Measurements from ENCODE around the gene TNS1. TPM values are rescaled to one million over a fixed set of nuclear protein-coding genes. Genes with fewer than 3 reads are reported as not detected.

TNS1 gene
- polyA plus RNA-seq, 3 donors = 0.26 to 1.6 (median 1.5) TPM

- peaks cover 0 to 21% of the 10 kb centered on the region in 2 donors for H3K36me3 ChIP-seq (replicated peaks in 1 of 2; ENCODE audit: control insufficient read depth in 1 of 2, insufficient read depth in 2 of 2, low read length in 2 of 2)
- no peak overlapping the region for H3K9ac ChIP-seq (ENCODE audit: insufficient read depth, low read length, poor library complexity, severe bottlenecking)
- WGBS (ENCODE audit: insufficient coverage) = no CpG with 5 or more reads among the region's 1 CpG
- H3K4me3 Mint-ChIP-seq = no peak overlapping the region
- H3K9me3 ChIP-seq (replicated peaks in 1 of 2; ENCODE audit: control insufficient read depth in 1 of 2, insufficient read depth in 1 of 2, low read length in 2 of 2) = peaks cover 21% of the 10 kb centered on the region in 2 donors
- DNase-seq = no peak
- no peak overlapping the region for H3K27ac ChIP-seq (ENCODE audit: low read depth in 1 of 2, low read length in 2 of 2)
- H3K27ac Mint-ChIP-seq = no peak overlapping the region
- intact Hi-C loops (cut with micrococcal nuclease) = loop anchor here (5.0 to 10.0 kb wide), 2 partner anchors 50 to 52 kb away; no protein-coding TSS in a partner anchor
- no peak overlapping the region for H2AFZ ChIP-seq (ENCODE audit: insufficient read depth, low read depth, low read length, poor library complexity, severe bottlenecking)
- peaks cover 12% of the 10 kb centered on the region for H3K4me1 Mint-ChIP-seq
- no peaks in the 10 kb centered on the region for H3K79me2 ChIP-seq (ENCODE audit: insufficient read depth, low read length)
- TF ChIP-seq, protein P1, sequence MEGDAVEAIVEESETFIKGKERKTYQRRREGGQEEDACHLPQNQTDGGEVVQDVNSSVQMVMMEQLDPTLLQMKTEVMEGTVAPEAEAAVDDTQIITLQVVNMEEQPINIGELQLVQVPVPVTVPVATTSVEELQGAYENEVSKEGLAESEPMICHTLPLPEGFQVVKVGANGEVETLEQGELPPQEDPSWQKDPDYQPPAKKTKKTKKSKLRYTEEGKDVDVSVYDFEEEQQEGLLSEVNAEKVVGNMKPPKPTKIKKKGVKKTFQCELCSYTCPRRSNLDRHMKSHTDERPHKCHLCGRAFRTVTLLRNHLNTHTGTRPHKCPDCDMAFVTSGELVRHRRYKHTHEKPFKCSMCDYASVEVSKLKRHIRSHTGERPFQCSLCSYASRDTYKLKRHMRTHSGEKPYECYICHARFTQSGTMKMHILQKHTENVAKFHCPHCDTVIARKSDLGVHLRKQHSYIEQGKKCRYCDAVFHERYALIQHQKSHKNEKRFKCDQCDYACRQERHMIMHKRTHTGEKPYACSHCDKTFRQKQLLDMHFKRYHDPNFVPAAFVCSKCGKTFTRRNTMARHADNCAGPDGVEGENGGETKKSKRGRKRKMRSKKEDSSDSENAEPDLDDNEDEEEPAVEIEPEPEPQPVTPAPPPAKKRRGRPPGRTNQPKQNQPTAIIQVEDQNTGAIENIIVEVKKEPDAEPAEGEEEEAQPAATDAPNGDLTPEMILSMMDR (IDR thresholded peaks at IDR 0.05) = no peak
- peaks cover 5 to 13% of the 10 kb centered on the region in 2 donors for H3K4me1 ChIP-seq (ENCODE audit: control insufficient read depth in 1 of 2, insufficient read depth in 2 of 2, low read length in 2 of 2)
- H4K20me1 ChIP-seq (ENCODE audit: insufficient read depth, low read length) = no peaks in the 10 kb centered on the region
- H3K4me3 ChIP-seq (replicated peaks in 1 of 3; ENCODE audit: low read depth in 2 of 3, low read length in 3 of 3) = no peak overlapping the region
- no peak overlapping the region for H3K4me2 ChIP-seq (replicated peaks; ENCODE audit: extremely low read depth, low read length, poor library complexity, severe bottlenecking)
- H3K27me3 ChIP-seq (ENCODE audit: control insufficient read depth in 2 of 2, insufficient read depth in 2 of 2, low read length in 2 of 2) = peaks cover 0 to 9% of the 10 kb centered on the region in 2 donors
- H3K9me3 Mint-ChIP-seq = peaks cover 0 to 10% (median 0%) of the 10 kb centered on the region in 7 donors
- H3K27me3 Mint-ChIP-seq (ENCODE audit: low read depth in 3 of 3) = peaks cover 9 to 31% (median 13%) of the 10 kb centered on the region in 3 donors
- H3K36me3 Mint-ChIP-seq = peaks cover 14 to 21% of the 10 kb centered on the region in 2 donors
Observed at GRCh38 chr2:217844696-217845095, 158.1 kb downstream of the TNS1 start.

GRCh38 chr2:217843324-217843723 lies 159.5 kb downstream of the TNS1 start:
- 100% methylated on average over 1 of the region's 1 CpG for WGBS (ENCODE audit: insufficient coverage)
- H3K36me3 ChIP-seq (replicated peaks in 1 of 2; ENCODE audit: control insufficient read depth in 1 of 2, insufficient read depth in 2 of 2, low read length in 2 of 2) = peaks cover 0 to 21% of the 10 kb centered on the region in 2 donors

More at GRCh38 chr2:217843324-217843723, 159.5 kb downstream of the TNS1 start:
- H3K79me2 ChIP-seq (ENCODE audit: insufficient read depth, low read length) = no peaks in the 10 kb centered on the region
- TF ChIP-seq, protein P1 (IDR thresholded peaks at IDR 0.05) = no peak
- Mint-ChIP-seq H3K27me3 (ENCODE audit: low read depth in 3 of 3) (peaks cover 2 to 17% (median 2%) of the 10 kb centered on the region in 3 donors), H3K4me1 (peaks cover 8% of the 10 kb centered on the region), H3K27ac (no peak overlapping the region), H3K36me3 (peaks cover 8 to 12% of the 10 kb centered on the region in 2 donors), H3K9me3 (peaks cover 0 to 8% (median 0%) of the 10 kb centered on the region in 7 donors), H3K4me3 (no peak overlapping the region)
- no peaks in the 10 kb centered on the region for H4K20me1 ChIP-seq (ENCODE audit: insufficient read depth, low read length)
- H3K9me3 ChIP-seq (replicated peaks in 1 of 2; ENCODE audit: control insufficient read depth in 1 of 2, insufficient read depth in 1 of 2, low read length in 2 of 2) = peaks cover 21% of the 10 kb centered on the region in 2 donors
- no peak overlapping the region for H3K27ac ChIP-seq (ENCODE audit: low read depth in 1 of 2, low read length in 2 of 2)
- peaks cover 5 to 11% of the 10 kb centered on the region in 2 donors for H3K4me1 ChIP-seq (ENCODE audit: control insufficient read depth in 1 of 2, insufficient read depth in 2 of 2, low read length in 2 of 2)
- H3K4me3 ChIP-seq (replicated peaks in 1 of 3; ENCODE audit: low read depth in 2 of 3, low read length in 3 of 3) = no peak overlapping the region
- H3K9ac ChIP-seq (ENCODE audit: insufficient read depth, low read length, poor library complexity, severe bottlenecking) = no peak overlapping the region
- no peak for DNase-seq
- H2AFZ ChIP-seq (ENCODE audit: insufficient read depth, low read depth, low read length, poor library complexity, severe bottlenecking) = no peak overlapping the region
- no peak overlapping the region for H3K4me2 ChIP-seq (replicated peaks; ENCODE audit: extremely low read depth, low read length, poor library complexity, severe bottlenecking)
- intact Hi-C loops (cut with micrococcal nuclease) = loop anchor here (5.0 to 10.0 kb wide), 2 partner anchors 49 to 51 kb away; no protein-coding TSS in a partner anchor
- peaks cover 0 to 3% of the 10 kb centered on the region in 2 donors for H3K27me3 ChIP-seq (ENCODE audit: control insufficient read depth in 2 of 2, insufficient read depth in 2 of 2, low read length in 2 of 2)

Measured in CD14-positive monocyte (primary cell).